ENCODE measurements around the gene ACE2.

GRCh38 chrX:15600745-15601144, at the start of gene ACE2:
- TF ChIP-seq L3MBTL2 (conservative IDR thresholded peaks at IDR 0.05) (no peak), NFRKB (IDR thresholded peaks at IDR 0.05) (no peak), ARNT (IDR thresholded peaks at IDR 0.05) (no peak), SUZ12 (IDR thresholded peaks at IDR 0.05) (no peak), FOXA1 (IDR thresholded peaks at IDR 0.05) (no peak), ZNF384 (IDR thresholded peaks at IDR 0.05) (no peak), ELF4 (IDR thresholded peaks at IDR 0.05) (no peak), SP1 (IDR thresholded peaks at IDR 0.05) (no peak), TARDBP (IDR thresholded peaks at IDR 0.05) (no peak), FOXM1 (IDR thresholded peaks at IDR 0.05; ENCODE audit: borderline replicate concordance) (no peak), FOXK2 (IDR thresholded peaks at IDR 0.05) (no peak)
- TF ChIP-seq, protein P1, sequence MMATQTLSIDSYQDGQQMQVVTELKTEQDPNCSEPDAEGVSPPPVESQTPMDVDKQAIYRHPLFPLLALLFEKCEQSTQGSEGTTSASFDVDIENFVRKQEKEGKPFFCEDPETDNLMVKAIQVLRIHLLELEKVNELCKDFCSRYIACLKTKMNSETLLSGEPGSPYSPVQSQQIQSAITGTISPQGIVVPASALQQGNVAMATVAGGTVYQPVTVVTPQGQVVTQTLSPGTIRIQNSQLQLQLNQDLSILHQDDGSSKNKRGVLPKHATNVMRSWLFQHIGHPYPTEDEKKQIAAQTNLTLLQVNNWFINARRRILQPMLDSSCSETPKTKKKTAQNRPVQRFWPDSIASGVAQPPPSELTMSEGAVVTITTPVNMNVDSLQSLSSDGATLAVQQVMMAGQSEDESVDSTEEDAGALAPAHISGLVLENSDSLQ (IDR thresholded peaks at IDR 0.05), result no peak

All from HEK293T (cell line).